ENCODE results near the gene NXPH1.

DNA sequence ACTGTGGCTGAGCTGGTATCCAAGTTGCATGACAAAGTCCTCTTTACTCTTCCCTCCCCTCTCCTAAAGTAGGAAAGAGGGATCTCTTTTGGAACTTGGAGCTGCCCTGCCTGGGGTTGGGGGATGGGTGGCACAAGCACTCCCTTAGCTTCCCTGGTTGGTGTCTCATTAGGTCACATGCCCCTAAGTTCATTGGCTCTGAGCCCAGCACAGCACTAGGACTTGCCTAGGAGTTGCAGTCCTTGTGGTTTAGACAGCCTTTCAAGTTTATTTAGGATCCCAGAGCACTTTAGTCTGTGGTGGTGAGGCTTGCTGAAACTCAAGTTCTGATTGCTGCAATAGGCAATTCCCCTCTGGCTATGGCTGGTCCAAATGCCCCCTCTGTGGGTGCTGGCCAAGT, 281.4 kb downstream of the NXPH1 start:
- TF ChIP-seq, protein P1, sequence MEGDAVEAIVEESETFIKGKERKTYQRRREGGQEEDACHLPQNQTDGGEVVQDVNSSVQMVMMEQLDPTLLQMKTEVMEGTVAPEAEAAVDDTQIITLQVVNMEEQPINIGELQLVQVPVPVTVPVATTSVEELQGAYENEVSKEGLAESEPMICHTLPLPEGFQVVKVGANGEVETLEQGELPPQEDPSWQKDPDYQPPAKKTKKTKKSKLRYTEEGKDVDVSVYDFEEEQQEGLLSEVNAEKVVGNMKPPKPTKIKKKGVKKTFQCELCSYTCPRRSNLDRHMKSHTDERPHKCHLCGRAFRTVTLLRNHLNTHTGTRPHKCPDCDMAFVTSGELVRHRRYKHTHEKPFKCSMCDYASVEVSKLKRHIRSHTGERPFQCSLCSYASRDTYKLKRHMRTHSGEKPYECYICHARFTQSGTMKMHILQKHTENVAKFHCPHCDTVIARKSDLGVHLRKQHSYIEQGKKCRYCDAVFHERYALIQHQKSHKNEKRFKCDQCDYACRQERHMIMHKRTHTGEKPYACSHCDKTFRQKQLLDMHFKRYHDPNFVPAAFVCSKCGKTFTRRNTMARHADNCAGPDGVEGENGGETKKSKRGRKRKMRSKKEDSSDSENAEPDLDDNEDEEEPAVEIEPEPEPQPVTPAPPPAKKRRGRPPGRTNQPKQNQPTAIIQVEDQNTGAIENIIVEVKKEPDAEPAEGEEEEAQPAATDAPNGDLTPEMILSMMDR (IDR thresholded peaks at IDR 0.05), result no peak
- no peak for TF ChIP-seq POLR2A (IDR thresholded peaks at IDR 0.05)
- no peak for TF ChIP-seq EP300 (IDR thresholded peaks at IDR 0.05)

Measured in ovary (tissue), 3 donors.